ENCODE data around the gene SLC13A3.

Gene SLC13A3

GRCh38 chr20:46650575-46651090 is 626 bp downstream of the SLC13A3 start:
- no peak for DNase-seq

DNA sequence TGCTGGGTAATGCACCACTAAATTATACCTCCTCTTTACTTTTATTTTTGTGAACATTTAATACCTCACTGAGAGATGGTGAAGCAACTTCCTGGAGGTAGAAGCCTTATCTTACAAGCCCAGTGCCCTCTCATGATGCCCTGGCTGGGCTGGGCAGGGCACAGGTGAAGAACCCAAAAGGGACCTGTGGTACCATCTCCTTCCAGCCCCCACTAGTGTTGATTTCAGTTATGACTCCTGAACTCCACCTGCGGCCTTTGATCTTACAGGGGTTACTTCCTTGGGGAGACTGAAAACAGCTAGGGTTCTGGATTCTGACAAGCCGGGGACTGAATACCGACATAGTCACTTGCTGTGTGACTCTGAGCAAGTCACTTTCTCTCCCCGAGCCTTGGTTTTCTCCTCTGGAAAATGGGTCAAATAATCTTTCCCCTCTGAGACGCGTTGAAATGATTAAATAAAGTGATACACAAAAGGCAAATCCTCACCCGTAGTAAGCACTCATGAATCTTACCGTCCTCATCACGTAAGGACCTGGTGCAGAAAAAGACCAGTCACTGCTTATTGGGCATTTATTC is 1.2 kb downstream of the SLC13A3 start:
- no peak for DNase-seq

DNA sequence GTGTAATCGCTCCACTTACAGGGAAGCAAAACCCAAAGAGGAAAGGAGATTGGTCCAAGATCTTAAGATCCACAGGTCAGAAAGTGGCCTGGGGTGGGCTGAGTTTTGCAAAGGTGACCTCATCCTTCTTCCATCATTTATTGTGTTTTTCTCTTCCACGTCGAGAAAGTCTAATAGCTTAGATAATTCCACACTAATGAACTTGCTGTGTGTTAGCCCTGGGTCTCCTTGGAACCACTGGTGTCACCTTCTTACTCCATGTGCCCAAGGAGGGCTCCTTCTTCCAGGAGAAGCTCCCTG is 1.7 kb downstream of the SLC13A3 start:
- no peak for DNase-seq

- DNase-seq, result no peak
Observed at GRCh38 chr20:46648903-46649649, 2.2 kb downstream of the SLC13A3 start.

DNA sequence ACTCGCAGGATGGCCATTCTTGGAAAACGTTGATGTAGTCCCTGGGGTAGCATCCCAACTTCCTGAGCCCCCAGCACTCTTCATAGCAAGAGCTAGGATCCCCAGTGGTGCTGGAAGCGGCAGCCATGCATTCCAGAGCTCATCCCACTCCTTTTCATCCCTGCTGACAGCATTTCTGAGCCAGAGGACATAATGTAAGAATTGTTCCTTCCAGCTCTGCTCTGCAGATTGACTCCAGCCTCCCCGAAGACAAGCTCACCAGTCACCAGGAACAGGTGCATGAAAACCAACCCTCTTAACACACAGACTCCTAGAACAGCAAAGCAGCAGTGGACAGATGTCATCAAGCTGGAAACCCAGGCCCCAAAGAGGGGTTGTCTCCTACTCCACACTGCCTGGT is 3.8 kb downstream of the SLC13A3 start:
- DNase-seq, result no peak

DNA sequence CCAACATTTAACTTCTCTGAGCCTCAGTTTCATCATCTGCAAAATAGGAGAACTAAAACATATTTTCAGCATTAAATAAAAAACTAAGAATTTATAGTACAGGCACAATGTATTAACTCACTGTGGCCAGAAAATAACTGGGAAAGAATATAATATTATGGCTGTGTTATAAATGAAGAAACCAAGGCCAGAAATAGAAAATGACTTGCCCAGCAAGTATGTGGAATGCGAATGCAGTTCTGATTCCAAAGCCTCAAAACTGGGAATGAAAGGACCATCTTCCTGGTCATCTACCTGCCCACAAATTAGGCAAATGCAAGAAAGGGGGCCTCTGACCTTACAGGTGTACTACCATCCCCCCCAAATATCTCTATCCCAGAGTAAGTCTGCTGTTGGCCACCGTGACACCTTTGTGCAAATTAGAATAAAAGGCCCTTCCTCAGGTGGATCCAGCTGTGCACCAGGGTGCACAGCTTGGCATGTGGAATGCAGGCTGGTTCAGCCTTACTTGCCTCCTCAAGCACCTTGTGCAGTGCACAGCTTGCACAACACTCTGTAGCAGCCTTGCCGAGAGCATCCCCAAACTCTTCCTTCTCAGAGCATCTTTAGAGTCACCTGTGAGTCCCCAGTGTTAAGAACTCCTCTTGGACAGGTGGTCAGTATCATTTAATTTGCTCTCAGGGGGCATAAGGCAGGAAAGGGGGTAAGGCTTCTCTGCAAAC is 4.4 kb downstream of the SLC13A3 start:
- no peak for DNase-seq

- no peak for DNase-seq
Observed at GRCh38 chr20:46646122-46646521, 5.1 kb downstream of the SLC13A3 start.

DNA sequence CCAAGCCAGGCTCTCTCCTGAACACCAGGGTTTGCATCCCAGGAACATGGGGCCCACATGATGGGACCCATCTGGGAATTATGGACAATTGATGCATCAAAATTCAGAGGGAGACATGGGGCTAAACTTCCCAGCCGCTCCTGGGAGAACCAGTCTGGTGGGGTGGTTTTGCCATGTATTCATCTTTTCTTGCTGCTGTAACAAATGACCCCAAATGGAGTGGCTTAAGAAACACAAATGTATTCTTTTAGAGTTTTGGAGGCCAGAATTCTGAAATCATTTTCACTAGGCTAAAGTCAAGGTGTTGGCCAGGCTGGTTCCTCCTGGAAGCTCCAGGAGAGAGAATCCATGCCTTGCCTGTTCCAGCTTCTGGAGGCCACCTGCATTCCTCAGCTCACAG is 6.5 kb downstream of the SLC13A3 start:
- DNase-seq, result no peak

GRCh38 chr20:46644160-46644559 is 7.1 kb downstream of the SLC13A3 start:
- DNase-seq, result no peak

GRCh38 chr20:46642969-46643343 is 8.3 kb downstream of the SLC13A3 start:
- no peak for DNase-seq

DNA sequence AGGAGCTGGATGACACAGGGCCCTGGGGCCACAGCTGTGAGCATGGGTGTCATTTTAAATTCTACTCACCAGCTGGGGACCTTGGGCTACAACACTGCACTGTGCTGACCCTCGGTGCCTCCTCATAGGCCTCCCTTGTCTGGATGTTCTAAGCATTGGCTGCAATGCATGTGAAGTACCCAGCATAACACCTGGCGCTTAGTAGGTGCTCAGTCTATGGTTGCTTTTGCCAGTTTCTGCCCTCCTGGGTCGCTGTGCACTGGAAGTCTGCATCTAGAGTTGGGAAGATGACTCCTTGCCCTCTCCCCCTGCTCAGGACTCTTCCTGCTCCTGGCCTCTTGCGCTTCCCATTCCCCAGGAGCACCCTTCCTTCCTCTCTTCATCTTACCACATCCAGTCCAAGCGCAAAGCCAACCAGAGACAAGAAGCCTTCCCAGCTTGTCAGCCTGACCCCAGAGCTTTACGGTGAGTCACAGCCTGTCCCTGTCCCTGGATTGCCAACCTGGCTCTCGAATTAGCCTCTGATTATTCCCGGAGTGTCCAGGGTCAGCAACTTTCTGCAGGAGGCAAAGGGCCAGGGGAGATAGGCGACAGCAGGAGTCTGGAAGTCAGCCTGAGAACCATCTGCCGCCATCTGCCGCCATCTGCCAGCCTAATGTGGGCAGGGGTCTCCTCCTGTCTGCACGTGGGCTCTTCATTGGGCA is 8.8 kb downstream of the SLC13A3 start:
- no peak for DNase-seq

DNA sequence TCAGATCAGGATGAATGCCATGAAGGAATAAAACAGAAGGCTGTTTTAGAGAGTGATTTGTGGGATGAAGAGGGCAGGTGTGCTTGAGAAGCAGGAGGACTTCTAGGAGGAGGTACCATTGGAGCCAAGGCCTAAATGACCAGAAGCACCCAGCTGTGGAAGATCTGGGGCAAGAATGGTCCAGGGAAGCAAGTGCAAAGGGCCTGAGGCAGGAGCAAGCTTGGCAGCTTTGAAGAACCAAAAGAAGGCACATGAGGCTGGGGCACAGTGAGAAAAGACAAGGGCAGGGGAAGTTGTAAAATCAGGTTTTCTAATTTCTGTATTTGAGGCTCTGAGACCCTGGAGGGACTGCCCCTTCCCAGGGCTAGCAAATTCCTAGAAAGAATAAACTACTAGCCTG is 9.8 kb downstream of the SLC13A3 start:
- DNase-seq, result no peak

DNA sequence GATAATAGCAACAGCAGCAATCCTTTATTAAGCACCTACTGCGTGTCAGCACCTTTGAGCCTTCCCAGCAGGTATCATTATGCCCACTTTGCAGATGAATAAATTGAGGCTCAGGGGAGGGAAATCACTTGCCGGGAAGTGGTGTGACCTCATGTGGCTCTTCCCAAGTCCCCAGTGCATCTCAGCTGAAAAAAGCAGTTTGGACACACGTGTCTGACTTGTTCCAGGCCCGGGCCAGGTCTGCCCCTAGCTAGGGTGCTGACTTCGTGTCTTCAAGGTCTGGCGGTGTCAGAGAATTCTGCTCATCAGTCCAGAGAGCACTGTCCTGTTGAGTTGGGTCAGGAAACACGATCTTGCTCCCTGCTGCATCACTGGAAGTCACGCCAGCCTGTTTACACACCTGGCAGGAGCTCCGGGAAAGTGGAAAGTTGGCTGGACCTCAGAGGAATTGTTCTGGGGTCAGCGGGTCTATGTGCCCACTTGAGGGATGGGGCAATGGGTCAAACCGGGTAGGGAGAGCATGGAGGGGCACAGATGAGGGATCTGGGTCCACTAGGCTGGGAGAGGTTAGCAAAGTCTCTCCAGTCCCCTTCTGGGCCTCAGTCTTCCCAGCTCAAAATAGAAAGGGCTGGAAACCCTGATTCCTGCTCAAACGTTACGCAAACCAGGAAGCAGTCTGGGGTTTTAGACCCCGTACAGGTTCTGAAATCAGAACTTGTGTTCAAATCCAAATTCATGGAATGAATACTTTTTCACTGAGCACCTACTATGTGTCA is 10.5 kb downstream of the SLC13A3 start:
- no peak for DNase-seq

- DNase-seq, result no peak
Observed at GRCh38 chr20:46640044-46640443, 11.2 kb downstream of the SLC13A3 start.

- no peak for DNase-seq
Observed at GRCh38 chr20:46639587-46639986, 11.7 kb downstream of the SLC13A3 start.

- no peak for DNase-seq
Observed at GRCh38 chr20:46638898-46639274, 12.4 kb downstream of the SLC13A3 start.

DNA sequence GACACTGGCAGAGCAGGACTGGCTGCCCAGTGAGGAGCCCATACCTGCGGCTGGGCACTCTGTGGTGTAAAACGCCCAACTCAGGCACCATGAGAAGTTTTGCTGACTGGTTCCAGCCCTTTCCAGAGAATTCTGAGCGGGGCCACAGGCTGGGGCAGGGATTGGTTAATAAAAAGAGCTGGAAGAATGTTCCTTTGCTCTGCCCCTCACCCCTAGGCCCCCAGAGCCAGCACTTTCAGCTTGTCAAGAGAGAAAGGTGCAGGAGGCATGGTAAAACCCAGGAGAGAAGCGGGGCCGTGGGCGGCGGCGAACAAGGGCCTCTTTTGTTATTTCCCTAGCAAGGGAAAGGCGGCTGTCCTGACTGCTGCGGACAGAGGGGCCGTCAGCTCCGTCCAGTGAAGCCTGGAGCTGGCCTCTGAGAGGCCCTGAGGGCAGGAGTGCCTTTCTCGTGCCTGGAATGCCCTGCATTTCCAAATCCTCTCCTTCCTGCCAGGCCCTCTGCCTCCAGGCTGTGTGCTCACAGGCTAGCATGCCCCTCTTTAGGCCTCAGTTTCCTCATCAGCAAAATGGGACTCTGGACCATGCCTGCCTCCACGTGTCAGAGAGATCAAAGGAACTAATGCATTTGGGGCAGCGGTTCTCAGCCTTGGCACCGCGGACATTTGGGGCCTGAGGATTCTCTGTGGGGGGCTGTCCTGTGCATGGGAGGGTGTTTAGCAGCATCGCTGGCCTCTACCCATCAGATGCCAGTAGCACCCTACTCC is 12.9 kb downstream of the SLC13A3 start:
- DNase-seq, result no peak

GRCh38 chr20:46637427-46638133 is 13.7 kb downstream of the SLC13A3 start:
- DNase-seq, result no peak

DNA sequence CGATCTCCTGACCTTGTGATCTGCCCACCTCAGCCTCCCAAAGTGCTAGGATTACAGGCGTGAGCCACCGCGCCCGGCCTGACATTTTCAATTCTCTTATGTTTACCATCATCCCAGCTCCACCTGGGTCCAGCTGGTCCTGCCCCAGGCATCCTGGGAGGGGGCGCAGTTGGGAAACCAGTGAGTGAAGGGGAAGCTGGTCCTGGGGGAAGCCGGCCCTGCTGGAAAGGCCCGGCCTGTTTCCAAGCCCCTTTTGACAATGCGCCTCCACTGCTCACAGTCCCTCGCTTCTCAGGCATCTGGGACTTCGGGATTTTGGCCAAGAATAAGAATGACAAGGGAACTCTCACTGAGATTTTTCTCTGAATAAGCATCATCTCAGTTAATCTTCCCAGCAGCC is 14.2 kb downstream of the SLC13A3 start:
- no peak for DNase-seq

DNA sequence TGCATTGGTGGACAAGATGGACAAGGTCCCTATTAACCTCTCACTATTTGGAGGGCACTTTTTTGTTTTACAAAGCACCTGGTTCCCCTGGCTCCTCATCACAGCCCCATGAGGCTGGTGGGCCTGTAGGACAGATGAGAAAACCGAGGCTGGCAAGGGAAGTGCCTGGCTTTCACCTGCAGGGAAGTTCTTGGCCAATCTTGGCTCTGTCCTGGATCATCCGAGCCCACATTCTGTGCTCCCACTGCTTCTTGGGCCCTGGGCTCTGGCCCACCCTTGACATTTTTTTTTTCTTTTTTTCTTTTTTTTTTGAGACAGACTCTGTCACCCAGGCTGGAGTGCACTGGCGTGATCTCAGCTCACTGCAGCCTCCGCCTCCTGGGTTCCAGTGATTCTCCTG is 14.7 kb downstream of the SLC13A3 start:
- DNase-seq, result no peak

DNA sequence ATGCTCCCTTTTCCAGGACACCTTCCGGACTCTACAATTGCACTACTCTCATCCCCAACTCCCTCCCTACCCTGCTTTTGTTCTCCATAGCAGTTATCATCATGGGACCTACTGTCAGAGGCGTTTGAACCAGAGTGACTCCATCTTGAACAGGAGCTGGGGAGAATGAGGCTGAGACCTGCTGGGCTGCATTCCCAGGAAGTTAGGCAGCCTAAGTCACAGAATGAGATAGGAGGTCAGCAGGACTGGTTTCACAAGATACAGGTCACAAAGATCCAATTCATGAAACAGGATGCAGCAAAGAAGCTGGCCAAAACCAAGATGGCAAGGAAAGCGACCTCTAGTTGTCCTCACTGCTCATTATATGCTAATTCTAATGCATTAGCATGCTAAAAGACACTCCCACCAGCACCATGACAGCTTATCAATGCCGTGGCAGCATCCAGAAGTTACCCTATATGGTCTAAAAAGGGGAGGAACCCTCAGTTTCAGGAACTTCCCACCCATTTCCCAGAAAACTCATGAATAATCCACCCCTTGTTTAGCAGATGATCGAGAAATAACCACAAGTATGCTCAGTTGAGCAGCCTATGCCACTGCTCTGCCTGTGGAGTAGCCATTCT is 15.6 kb downstream of the SLC13A3 start:
- no peak for DNase-seq
